H1 (cell line): ENCODE results near the gene AMN. TPM values are rescaled to one million over a fixed set of nuclear protein-coding genes. Genes with fewer than 3 reads are reported as not detected.

Experiments
- ATF3 ChIP-seq: IDR thresholded peaks from 2 replicates; pipeline ENCODE4 v1.6.1; 2011; ENCODE audit warnings: low read depth, mild to moderate bottlenecking, low read length; ENCODE audit not compliant: insufficient read depth
- CHD2 ChIP-seq: IDR thresholded peaks from 2 replicates; pipeline ENCODE4 v1.6.1; 2012; ENCODE audit warnings: low read length, improper control_type of control experiment
- GTF2F1 ChIP-seq: IDR thresholded peaks from 2 replicates; pipeline ENCODE4 v1.6.1; 2012; ENCODE audit warnings: low read depth, low read length, improper control_type of control experiment, borderline replicate concordance
- polyA plus RNA-seq, 7 experiments: library from polyadenylated mRNA; depleted of rRNA in 3 of 7; stranded (reverse) in 5 of 7; unstranded in 2 of 7; fragments of >200 nt in 5 of 7; fragments of 200-250 nt in 2 of 7; gene quantifications; 1 replicate in 5 of 7; 2 replicates in 1 of 7; 4 replicates in 1 of 7; pipeline versions ENCODE4 v1.2.1 to v1.2.3, GENCODE V29; 2011 to 2013; ENCODE audit warnings: missing spikeins in 2 of 7, mixed read lengths in 2 of 7
- total RNA-seq: library from RNA; stranded (reverse); fragmentation: NEBNext Ultra II Directional; extraction: Animal tissue kit (Norgen Biotek cat#: 25700); gene quantifications from 2 replicates; pipeline ENCODE4 v1.2.1, GENCODE V29; 2021

The AMN gene
- total and polyA plus RNA-seq, 2 of the 8 experiments (the other 6 are each of a cell fraction or from before 2014, with no cell fraction given) = 0.77 to 1.5 TPM

- no peak for TF ChIP-seq ATF3
- TF ChIP-seq GTF2F1 = no peak
- no peak for TF ChIP-seq CHD2
Observed at GRCh38 chr14:102953100-102953499, 30.6 kb downstream of the AMN start (continued).
